LNCaP clone FGC (cell line): ENCODE results near the gene PRICKLE4.

Source experiments
- DNase-seq: peaks from one replicate; pipeline ENCODE4 v3.0.0-alpha.2; 2011; ENCODE audit warnings: low read depth
- H3K4me3 ChIP-seq: 2 replicates; pipeline ENCODE4 v1.5.1; 2011; ENCODE audit warnings: mild to moderate bottlenecking, low read depth, low read length, control low read depth
- TF ChIP-seq, protein P1 (sequence below): IDR thresholded peaks from 2 replicates; pipeline ENCODE4 v1.5.1; 2012; ENCODE audit warnings: mild to moderate bottlenecking; ENCODE audit not compliant: control insufficient read depth, insufficient read depth; ENCODE audit errors: extremely low read depth

The PRICKLE4 gene

DNA sequence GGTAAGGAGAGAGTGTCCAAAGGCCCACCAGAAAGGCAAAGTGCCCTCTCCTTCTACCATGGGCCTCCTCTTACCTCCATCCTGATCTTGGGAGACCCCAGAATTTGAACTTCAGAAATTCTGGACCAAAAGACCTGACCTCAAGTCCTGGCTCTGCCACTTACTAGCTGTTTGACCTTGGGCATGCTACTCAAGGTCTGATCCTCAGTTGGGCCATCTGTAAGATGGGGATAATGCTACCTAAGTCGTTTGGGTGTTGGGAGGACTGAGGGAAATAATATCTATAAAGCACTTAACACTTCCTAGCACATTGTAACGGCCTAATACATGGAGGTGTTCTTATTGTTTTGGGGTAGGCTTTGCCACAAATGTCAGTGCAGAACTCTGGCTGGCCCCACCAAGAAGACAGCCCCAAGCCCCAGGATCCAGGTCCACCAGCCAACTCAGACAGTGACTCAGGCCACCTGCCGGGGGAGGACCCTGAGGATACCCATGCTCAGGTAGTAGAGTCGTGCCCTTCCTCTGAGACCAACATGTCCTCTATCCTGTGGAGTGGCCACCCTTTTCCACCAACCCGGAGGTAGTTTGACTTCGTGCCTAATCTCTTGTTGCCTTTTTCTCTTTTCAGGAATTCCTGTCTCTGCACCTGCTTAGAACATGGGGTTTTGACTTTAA is 2.7 kb downstream of the PRICKLE4 start:
- TF ChIP-seq, protein P1, sequence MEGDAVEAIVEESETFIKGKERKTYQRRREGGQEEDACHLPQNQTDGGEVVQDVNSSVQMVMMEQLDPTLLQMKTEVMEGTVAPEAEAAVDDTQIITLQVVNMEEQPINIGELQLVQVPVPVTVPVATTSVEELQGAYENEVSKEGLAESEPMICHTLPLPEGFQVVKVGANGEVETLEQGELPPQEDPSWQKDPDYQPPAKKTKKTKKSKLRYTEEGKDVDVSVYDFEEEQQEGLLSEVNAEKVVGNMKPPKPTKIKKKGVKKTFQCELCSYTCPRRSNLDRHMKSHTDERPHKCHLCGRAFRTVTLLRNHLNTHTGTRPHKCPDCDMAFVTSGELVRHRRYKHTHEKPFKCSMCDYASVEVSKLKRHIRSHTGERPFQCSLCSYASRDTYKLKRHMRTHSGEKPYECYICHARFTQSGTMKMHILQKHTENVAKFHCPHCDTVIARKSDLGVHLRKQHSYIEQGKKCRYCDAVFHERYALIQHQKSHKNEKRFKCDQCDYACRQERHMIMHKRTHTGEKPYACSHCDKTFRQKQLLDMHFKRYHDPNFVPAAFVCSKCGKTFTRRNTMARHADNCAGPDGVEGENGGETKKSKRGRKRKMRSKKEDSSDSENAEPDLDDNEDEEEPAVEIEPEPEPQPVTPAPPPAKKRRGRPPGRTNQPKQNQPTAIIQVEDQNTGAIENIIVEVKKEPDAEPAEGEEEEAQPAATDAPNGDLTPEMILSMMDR, result no peak
- DNase-seq, result no peak
- H3K4me3 ChIP-seq, result no peak overlapping the region

DNA sequence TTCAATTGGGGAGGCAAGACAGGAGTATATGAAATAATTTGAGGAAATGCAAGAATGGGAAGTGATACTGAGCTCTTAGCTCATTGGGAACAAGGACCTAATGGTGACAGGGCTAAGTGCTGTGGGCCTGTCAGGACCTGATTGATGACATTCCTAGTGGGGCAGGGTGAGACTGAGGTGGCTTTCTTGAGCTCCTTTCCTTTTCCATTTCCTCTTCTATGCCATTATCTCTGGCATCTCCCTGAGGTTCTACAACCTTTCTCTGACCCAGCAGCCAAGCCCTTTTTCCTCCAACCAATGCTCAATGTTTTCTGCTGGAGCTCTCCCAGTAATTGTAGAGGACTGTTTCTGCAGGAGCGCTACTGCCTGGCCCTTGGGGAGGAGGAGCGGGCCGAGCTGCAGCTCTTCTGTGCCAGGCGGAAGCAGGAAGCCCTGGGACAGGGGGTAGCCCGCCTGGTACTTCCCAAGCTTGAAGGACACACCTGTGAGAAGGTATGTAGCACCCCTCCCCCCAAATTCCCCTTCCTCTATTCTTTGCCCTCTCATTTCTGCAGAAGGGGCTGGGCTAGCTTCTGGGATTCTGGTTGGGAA is 4.1 kb downstream of the PRICKLE4 start:
- no peak for DNase-seq
- no peak overlapping the region for H3K4me3 ChIP-seq
- TF ChIP-seq, protein P1, result no peak

DNA sequence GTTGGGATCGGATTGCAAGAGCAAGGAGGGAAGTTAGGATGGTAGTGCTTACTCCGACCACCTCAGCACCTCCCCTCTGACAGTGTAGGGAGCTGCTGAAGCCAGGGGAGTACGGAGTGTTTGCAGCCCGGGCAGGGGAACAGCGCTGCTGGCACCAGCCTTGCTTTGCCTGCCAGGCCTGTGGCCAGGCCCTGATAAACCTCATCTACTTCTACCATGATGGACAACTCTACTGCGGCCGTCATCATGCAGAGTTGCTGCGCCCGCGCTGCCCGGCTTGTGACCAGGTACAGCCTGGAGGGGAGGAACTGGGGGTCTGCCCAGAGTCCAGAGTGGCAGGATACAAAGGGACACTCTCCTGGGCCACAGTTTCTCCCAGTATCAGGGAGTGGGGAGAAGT is 4.7 kb downstream of the PRICKLE4 start:
- no peak overlapping the region for H3K4me3 ChIP-seq
- DNase-seq, result no peak
- TF ChIP-seq, protein P1, result no peak

DNA sequence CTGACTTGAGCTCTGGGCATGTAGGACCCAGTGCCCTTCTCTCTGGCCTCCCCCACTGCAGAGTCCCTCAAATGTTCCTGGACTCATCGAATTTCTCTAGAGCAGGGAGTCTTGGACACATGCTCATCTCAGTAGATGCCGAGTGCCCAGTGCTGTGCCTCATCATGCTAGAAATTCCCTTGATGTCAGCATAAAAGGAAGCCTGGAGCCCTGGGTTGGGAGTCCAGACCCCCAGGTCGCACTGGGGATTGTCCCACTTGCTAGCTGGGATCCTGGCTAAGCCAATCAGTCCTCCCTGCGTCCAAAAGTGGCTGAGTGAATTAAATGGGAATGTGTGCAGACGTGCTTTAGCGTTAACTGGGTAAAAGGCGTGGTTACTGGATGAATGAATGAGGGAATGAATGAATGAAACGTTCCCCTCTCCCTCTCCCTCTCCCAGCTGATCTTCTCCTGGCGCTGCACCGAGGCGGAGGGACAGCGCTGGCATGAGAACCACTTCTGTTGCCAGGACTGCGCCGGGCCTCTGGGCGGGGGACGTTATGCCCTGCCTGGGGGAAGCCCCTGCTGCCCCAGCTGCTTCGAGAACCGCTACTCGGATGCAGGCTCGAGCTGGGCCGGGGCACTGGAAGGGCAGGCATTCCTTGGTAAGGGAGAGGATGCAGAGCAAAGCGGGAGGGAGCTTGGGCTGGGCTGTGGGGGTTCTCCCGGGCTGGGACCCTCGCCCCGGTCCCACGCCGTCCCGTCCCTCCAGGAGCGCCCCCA is 5.3 kb downstream of the PRICKLE4 start:
- DNase-seq, result no peak
- TF ChIP-seq, protein P1, result no peak
- peak overlapping the region; percentile 100 for H3K4me3 ChIP-seq

DNA sequence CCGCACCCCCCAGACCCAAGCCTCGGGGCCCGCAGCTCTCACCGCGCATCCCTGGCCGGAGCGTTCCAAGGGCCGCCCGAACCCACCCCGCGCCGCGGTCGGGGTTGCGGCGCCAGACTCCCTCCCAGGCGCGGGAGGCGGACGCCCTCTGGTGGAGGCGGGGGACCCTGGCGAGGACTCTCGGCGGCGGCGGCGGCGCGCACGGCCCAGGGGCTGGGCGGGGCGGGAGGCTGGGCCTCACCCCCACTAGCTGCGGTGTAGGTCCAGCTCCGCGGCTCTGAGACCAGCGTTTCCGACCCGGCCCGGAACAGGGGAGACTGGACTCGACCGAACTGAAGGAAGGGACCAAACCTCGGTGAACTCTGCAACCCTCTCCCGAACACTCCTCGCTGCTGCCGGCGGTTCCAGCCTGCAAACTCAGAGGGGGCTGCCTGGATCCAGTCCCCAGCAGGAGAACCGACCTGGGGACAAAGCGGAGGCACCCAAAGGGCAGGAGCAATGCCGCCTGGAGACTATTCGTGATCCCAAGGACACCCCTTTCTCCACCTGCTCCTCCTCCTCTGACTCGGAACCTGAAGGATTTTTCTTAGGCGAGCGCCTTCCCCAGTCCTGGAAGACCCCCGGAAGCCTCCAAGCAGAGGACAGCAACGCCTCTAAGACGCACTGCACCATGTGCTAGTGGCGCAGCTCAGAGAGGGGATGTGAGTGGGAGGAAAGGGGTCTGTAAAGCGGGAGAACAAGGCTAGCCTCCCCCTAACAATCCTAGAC is 6.1 kb downstream of the PRICKLE4 start:
- DNase-seq, result no peak
- TF ChIP-seq, protein P1, result peak; percentile 92
- H3K4me3 ChIP-seq, result peak overlapping the region; percentile 100

DNA sequence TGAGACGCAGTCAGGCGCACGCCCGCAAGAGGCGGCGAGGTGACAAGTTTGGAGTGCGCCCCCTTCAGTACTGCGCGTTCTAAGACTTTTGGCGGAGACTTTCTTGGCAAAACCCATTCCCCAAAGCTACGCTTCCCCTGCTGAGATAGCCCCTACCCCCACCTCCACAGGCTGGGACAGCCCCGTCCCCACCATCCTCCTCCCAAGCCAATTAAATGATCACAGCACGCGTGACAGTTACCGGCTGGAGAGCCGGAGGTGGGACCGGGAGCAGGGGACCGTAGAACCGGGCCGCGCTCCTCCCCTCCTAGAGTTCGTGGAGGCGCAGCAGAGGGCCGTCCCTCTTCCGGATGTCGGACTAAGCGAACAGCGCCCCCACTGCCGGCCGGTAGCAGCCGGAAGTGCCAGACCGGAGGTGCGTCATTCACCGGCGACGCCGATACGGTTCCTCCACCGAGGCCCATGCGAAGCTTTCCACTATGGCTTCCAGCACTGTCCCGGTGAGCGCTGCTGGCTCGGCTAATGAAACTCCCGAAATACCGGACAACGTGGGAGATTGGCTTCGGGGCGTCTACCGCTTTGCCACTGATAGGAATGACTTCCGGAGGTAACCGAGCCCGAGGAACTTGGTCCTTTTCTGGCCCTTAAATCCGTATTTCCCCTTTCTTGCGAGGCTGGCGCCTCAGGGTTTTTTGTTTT is 6.8 kb downstream of the PRICKLE4 start, which contains the start of gene TOMM6:
TOMM6 (plus strand) TSS at position 476 of the 699 bp plus-strand sequence; CDS start at position 480, 4 bp downstream.
- peak within 1 kb of the TSS; percentile 100 for H3K4me3 ChIP-seq
- peak; percentile 83 for DNase-seq
- TF ChIP-seq, protein P1, result peak; percentile 89
